Activated CD8-positive, alpha-beta T cell treated with anti-CD3 and anti-CD28 coated beads for 36 hours (primary cell): ENCODE measurements around the gene ARMC8. TPM values are rescaled to one million over a fixed set of nuclear protein-coding genes. Genes with fewer than 3 reads are reported as not detected.

Experiments used
- ATAC-seq: fragments of 200-7000 bp; cut with Tn5 transposase; one replicate; pipeline ENCODE4 v1.10.0; 2021; ENCODE audit warnings: mild to moderate bottlenecking, moderate library complexity
- CTCF ChIA-PET: fragments of 350-600 bp; sonication (Branson Sonifier 250); formaldehyde crosslinking; loops from one replicate; lab custom pipeline; 2021; ENCODE audit warnings: antibody characterized with exemption; lab: Charles Lee
- POLR2A ChIA-PET: fragments of 350-600 bp; sonication (Branson Sonifier 250); formaldehyde crosslinking; loops from one replicate; lab custom pipeline; 2021; ENCODE audit warnings: antibody characterized with exemption; lab: Charles Lee
- DNase-seq: peaks from one replicate; pipeline ENCODE4 v3.0.0-alpha.2; 2020
- H3K27ac Mint-ChIP-seq: one replicate; pipeline ENCODE4 v1.8.0; 2021; ENCODE audit warnings: mild to moderate bottlenecking, mixed read lengths
- H3K27me3 Mint-ChIP-seq: one replicate; pipeline ENCODE4 v1.8.0; 2021; ENCODE audit warnings: mixed read lengths
- H3K36me3 Mint-ChIP-seq: one replicate; pipeline ENCODE4 v1.8.0; 2021; ENCODE audit warnings: low read depth, mixed read lengths
- H3K4me1 Mint-ChIP-seq: one replicate; pipeline ENCODE4 v1.8.0; 2021; ENCODE audit warnings: low read depth, mixed read lengths
- H3K4me3 Mint-ChIP-seq: one replicate; pipeline ENCODE4 v1.8.0; 2021; ENCODE audit warnings: mild to moderate bottlenecking, moderate library complexity, mixed read lengths
- H3K9me3 Mint-ChIP-seq: one replicate; pipeline ENCODE4 v1.8.0; 2021; ENCODE audit warnings: mixed read lengths
- intact Hi-C: fragments of 100-400 bp; cut with micrococcal nuclease; formaldehyde crosslinking; loops from one replicate; pipeline ENCODE4 v1.10.0; 2022
- total RNA-seq, 2 experiments: library from RNA; stranded (reverse); gene quantifications; one replicate each; pipeline ENCODE4 v1.2.3, GENCODE V29; 2021
- TF ChIP-seq, protein P1 (sequence below): fragments of 200-600 bp; IDR thresholded peaks from one replicate; pipeline ENCODE4 v1.8.0; 2022; ENCODE audit warnings: antibody characterized with exemption, mild to moderate bottlenecking

Gene ARMC8
- total RNA-seq, 2 experiments from 2014 or later, result 48.1 to 51.4 TPM

DNA sequence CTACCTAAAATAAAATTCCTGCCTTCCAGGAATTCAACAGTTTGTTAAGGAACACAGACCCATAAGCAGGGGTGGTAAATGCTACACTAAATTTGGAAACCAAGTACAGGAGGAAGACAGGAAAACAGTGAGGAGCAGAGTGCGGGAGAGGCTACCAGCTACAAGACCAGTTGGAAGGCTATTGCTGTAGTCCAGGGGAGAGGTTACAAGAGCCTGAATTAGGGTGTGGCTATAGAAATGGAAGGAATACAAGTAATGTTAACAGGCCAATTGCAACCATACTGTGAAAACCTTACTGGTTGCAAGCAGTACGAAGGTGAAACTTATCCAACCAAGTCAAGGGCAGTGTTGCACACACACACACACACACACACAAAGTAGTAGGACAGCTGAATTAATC lies 880 bp upstream of the ARMC8 start:
- ChIA-PET POLR2A (interaction anchor here (0.9 to 4.4 kb wide), 3 partner anchors 12 to 142 kb away, joined by 3 to 46 read pairs (median 6); partner anchors contain the start of gene DBR1), CTCF (interaction anchor here (1.3 to 2.5 kb wide), 4 partner anchors 12 to 98 kb away, joined by 3 to 11 read pairs (median 4); partner anchors contain the start of genes DBR1 and DZIP1L)
- no peaks in the 10 kb centered on the region for H3K9me3 Mint-ChIP-seq
- ATAC-seq (no peak), DNase-seq (no peak)
- peaks cover 3% of the 10 kb centered on the region for H3K27me3 Mint-ChIP-seq
- peaks cover 26% of the 10 kb centered on the region for H3K4me1 Mint-ChIP-seq
- peaks cover 10% of the 10 kb centered on the region for H3K36me3 Mint-ChIP-seq
- TF ChIP-seq, protein P1, sequence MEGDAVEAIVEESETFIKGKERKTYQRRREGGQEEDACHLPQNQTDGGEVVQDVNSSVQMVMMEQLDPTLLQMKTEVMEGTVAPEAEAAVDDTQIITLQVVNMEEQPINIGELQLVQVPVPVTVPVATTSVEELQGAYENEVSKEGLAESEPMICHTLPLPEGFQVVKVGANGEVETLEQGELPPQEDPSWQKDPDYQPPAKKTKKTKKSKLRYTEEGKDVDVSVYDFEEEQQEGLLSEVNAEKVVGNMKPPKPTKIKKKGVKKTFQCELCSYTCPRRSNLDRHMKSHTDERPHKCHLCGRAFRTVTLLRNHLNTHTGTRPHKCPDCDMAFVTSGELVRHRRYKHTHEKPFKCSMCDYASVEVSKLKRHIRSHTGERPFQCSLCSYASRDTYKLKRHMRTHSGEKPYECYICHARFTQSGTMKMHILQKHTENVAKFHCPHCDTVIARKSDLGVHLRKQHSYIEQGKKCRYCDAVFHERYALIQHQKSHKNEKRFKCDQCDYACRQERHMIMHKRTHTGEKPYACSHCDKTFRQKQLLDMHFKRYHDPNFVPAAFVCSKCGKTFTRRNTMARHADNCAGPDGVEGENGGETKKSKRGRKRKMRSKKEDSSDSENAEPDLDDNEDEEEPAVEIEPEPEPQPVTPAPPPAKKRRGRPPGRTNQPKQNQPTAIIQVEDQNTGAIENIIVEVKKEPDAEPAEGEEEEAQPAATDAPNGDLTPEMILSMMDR, result no peak
- intact Hi-C loops, result loop anchor here (5.0 to 10.0 kb wide), 2 partner anchors 49 to 141 kb away; partner anchors contain the start of gene NME9
- H3K27ac Mint-ChIP-seq, result no peak overlapping the region
- H3K4me3 Mint-ChIP-seq, result peak overlapping the region; percentile 86

DNA sequence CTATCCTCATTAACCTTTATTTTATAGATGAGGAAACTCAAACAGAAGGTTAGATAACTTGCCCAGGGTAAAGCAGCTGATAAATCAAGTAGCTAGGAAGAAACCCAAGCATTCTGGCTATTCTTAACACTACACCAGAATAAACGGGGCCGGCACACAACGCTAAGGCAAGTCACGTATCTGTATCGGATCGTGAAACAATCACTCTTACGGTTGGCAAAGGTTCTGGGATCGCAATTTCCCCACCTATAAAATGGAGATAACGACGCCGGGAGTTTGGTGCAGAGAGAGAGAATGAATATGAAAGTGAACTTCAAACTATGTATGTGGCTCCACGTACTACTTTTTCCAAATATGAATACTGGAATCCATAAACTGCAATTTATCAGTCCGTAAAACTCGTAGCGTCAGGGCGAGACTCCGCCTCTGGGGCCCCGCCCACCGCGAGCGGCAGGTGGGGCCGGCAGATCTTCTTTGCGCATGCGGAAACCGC lies 252 bp upstream of the ARMC8 start:
- DNase-seq (peak; percentile 93), ATAC-seq (peak; percentile 96)
- peaks cover 3% of the 10 kb centered on the region for H3K27me3 Mint-ChIP-seq
- peak overlapping the region; percentile 86 for H3K4me3 Mint-ChIP-seq
- peaks cover 31% of the 10 kb centered on the region for H3K4me1 Mint-ChIP-seq
- TF ChIP-seq, protein P1, result no peak
- peaks cover 15% of the 10 kb centered on the region for H3K36me3 Mint-ChIP-seq
- intact Hi-C loops, result loop anchor here (5.0 to 10.0 kb wide), 2 partner anchors 48 to 140 kb away; partner anchors contain the start of gene NME9
- ChIA-PET CTCF (interaction anchor here (1.3 to 2.5 kb wide), 4 partner anchors 13 to 98 kb away, joined by 3 to 11 read pairs (median 4); partner anchors contain the start of genes DBR1 and DZIP1L), POLR2A (interaction anchor here (0.8 to 4.4 kb wide), 5 partner anchors 13 to 177 kb away, joined by 3 to 46 read pairs (median 4); partner anchors contain the start of gene DBR1)
- H3K27ac Mint-ChIP-seq, result peak overlapping the region; percentile 98
- H3K9me3 Mint-ChIP-seq, result no peaks in the 10 kb centered on the region

DNA sequence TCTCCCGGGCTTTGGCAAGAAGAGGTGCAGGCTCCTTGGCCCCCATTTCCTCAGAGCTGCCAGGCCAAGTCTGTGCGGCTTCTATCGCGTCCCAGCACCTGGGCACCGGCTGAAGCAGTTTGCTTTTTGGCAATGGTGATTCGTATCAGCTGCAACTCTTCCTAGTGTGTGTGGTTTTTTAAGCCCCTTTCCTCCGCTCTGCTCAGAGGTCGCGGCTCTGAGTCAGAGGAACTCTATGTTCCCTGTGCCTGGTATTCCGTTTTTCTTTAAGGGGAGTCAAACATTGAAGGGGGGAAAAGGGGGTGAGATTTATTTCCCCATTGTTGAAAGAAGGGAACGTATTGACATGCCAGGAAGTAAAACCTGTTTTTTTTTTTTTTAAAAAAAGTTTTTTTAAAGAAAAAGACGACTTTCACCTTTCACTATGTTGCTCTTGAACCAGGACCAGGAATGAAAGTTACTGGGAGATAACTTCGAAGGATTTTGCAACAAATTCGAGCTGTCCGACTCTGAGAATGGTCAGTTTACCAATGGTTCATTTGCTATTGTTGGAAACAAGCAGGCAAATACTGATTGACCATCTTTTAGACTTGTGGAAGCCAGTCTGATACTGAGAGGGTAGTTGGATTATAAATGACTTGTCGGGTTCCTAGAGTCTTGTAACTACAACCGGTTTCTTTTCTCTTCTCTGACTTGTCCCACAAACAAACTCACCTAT lies 1.1 kb downstream of the ARMC8 start:
- no peaks in the 10 kb centered on the region for H3K9me3 Mint-ChIP-seq
- DNase-seq, result no peak
- TF ChIP-seq, protein P1, result no peak
- peak; percentile 17 for ATAC-seq
- ChIA-PET POLR2A (interaction anchor here (0.9 to 4.4 kb wide), 8 partner anchors 9 to 176 kb away, joined by 3 to 46 read pairs (median 5); partner anchors contain the start of gene DBR1), CTCF (interaction anchor here (1.4 to 2.5 kb wide), 2 partner anchors 14 to 727 kb away, joined by 4 to 11 read pairs; partner anchors contain the start of gene DBR1)
- H3K27me3 Mint-ChIP-seq, result peaks cover 3% of the 10 kb centered on the region
- H3K36me3 Mint-ChIP-seq, result peaks cover 16% of the 10 kb centered on the region
- peaks cover 31% of the 10 kb centered on the region for H3K4me1 Mint-ChIP-seq
- H3K27ac Mint-ChIP-seq, result peak overlapping the region; percentile 98
- intact Hi-C loops, result loop anchor here (5.0 to 10.0 kb wide), 2 partner anchors 47 to 139 kb away; partner anchors contain the start of gene NME9
- peak overlapping the region; percentile 86 for H3K4me3 Mint-ChIP-seq

DNA sequence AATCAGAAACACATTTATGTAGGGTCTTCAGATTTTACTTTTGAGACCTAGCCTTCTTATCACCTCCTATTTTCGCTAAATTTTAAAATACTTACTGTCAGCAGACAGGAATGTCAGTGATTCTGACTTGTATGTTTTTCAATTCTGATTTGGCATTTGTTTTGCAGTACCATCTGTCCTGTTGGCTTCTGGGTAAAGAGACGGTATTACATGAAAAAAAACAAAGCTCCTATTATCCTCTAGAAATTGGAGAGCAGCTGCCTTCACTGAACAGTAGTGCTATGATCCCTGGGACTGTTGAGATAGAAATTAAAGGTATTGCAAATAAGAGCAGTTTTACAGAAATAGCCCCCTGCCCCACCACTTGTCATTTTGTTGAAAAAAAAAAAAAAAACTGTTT lies 8.4 kb downstream of the ARMC8 start:
- TF ChIP-seq, protein P1, result no peak
- ATAC-seq (no peak), DNase-seq (no peak)
- H3K27ac Mint-ChIP-seq, result no peak overlapping the region
- ChIA-PET CTCF (no interaction called here), POLR2A (interaction anchor here (1.0 to 1.8 kb wide), 3 partner anchors 13 to 23 kb away, joined by 3 to 4 read pairs (median 3); partner anchors contain the start of gene DBR1)
- H3K27me3 Mint-ChIP-seq, result no peaks in the 10 kb centered on the region
- H3K36me3 Mint-ChIP-seq, result peaks cover 20% of the 10 kb centered on the region
- no peaks in the 10 kb centered on the region for H3K9me3 Mint-ChIP-seq
- H3K4me1 Mint-ChIP-seq, result peaks cover 40% of the 10 kb centered on the region
- no peak overlapping the region for H3K4me3 Mint-ChIP-seq
- intact Hi-C loops, result no loop called here
